GM18868 (cell line): ENCODE measurements around the gene ZBTB9.
A peak's percentile ranks its signal among the peaks of the same experiment; 100 is the strongest.

Experiments
- ATAC-seq: cut with Tn5 transposase; IDR thresholded peaks from one replicate; pipeline ENCODE4 v1.9.1; 2021; ENCODE audit warnings: mild to moderate bottlenecking, moderate library complexity; ENCODE audit not compliant: unreplicated experiment

The ZBTB9 gene

DNA sequence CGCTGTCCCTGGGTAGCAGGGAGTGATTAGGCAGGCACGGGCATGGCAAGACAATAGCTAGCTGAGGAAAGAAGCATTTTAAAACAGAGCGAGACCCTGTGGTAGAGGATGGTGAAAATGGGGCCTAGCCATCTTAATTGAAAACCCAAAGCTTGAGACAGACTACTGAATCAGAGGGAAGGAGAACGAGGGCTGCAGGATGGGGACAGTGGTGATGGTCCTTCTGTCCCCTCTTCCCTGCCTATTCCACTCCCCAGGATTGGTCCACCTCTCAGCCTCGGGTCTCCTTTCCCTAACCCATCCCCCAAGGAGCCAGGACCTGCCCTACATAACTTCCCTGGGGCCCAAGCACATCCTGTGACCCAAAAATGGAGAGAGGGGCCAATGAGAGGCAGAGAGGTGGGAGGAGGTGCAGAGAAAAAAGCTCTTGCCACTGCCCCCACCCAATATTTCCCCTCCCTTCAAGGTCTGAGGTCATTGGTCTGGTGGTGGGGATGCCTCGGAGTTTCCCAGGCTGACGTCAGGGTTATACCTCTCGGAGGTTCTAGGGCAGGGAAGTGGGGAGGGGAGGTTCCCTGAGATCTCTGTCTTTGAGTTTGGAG, 35.6 kb upstream of the ZBTB9 start:
- ATAC-seq: no peak

DNA sequence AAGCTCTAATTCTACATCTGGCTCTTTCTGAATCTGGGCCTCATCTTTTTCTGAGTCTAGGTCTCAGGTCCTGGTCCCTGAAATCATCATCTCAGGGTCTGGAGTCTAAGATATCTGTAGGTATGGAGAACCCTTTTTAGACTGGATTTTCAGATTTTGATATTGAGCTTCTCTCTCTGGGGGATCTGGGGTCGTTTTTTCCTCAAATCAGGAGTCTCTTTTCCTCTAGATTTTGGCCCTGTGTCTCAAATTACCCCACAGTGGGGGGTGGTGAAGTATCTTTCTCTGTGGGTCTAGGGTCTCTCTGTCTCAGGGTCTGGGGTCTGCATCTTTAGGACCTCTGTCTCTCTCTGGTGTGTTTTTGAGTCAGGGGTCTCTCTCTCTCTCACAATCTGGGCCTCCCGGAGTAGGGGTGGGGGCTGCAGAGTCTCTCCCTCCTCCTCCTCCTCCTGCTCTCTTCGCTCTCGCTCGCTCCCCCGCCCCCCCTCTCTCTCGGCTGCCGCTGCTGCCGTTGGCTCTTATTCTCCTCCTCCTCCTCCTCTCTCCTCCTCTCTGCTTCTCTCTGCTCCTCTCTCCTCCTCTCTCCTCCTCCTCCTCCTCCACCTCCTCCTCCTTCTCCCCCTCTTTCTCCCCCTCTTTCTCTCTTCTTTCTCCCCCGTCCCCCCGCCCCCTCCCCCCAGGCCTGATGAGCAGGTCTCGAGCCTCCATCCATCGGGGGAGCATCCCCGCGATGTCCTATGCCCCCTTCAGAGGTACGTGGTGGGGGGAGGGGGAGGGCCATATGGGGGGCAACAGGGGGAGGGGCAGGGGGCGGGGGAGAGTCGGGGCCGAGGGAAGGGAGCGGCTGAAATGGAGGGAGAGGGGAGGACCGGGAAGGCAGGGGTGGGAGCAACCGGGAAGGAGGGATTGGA, 34.5 kb upstream of the ZBTB9 start, which contains the start of gene SYNGAP1:
Gene SYNGAP1 (plus strand): TSS at position 486 of the 911 bp plus-strand sequence. CDS start 200 bp downstream, at position 686.
- no peak for ATAC-seq

DNA sequence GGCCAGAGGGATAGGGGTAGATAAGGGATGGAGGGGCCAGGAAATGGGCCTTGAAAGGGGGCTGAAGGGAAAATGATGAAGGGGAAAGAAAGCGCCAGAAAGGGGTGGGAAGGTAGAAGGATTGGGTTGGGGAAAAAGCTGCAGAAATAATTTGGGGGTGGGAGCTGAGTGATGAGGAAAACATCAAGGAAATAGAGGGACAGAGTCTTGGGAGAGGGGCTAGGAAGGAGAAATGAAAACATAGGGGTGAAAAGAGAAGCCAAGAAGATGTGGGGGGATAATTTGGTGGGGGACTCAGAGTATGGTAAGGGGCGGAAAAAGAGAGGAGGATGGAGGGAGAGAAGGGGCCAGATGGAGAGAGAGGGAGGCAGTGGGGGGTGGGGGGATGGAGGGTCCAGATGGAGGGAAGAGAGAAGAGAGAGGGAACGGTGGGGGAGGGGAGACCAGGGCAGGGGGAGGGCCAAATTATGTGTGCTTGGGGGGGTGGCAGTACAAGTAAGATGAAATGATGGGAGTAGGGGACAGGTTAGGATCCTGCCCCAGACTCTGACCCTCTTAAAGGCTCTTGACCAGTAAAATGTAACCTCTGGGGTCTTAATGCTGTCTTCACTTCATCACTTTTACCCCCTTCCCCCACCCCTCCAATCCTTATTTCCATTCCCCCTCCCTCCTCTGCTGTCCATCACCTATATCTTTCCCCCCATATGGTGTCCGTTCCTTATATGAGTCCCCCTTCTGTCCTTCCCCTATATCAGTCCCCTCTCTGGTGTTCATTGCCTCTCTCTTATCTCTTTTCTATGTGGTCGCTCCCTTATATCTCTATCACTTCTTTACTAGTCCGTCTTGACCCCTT, 33.7 kb upstream of the ZBTB9 start:
- no peak for ATAC-seq

DNA sequence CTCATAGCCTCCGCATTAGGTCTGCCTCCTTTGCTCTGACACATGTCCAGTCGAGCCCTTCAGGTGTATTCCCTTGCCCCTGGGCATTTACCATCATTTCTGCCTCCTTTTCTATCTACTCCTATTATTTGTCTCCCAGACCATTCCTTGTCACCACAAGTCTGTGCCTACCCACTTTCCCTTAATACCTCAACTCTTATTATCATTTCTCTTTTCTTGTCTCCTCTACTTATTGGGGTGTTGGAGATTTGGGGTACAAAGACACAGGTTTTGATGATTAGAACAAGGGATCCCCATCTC, 33.1 kb upstream of the ZBTB9 start:
- no peak for ATAC-seq

DNA sequence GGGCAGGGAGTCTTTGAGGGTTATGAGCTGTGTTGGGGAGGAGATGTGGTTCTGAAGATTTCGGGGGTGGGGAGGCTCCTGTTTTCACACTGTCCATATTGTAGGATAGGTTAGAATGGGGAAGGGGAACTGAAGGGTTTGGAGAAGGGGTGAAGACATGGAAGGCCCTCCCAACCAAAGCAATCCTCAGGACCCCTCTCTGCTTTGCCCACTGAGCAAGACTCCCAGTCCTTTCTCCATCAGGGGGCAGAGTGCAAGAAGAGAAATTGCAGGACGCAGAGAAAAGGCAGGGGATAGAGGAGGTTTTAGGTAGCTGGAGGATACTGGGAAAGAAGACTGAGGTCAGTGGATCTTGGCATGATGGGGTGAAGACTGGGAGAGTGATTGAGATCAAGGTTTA, 30.6 kb upstream of the ZBTB9 start:
- ATAC-seq: no peak

DNA sequence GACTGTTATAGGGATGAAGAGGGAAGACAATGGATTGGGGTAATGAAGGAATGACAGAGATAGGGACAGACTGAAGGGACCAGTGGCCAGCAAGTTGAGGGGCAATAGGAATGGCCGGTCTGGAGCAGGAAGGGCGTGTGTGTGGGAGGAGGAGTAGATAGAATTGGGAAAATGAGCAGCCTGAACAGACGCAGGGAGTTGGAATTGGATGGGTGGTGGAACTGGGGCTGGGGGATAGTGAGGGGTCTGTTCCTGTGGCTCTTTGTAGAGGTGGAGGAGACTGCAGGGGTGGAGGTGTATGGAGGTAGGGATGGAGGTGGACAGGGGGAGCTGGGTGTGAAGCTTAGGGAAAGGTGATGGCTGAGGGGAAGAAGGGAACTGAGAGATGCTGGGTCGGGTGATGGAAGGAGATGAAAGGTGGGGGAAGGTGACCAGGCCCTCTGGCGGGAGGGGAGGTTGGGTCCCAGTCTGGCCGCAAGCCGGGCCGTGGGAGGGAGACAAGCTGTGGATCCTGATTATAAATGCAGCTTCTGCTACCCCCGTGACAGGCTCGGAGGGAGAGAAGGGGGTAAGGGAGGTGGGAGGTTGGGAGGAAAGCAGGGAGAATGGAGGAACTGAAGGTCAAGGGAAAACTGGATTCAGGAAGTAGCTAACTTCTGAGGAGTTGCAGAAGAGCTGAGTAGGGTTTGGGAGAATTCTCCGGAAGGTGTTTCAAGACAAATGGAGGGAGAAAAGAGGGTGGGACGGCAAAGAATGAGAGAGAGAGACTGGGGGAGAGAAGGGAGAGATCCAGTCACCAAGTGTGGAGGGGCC, 29.3 kb upstream of the ZBTB9 start:
- no peak for ATAC-seq

DNA sequence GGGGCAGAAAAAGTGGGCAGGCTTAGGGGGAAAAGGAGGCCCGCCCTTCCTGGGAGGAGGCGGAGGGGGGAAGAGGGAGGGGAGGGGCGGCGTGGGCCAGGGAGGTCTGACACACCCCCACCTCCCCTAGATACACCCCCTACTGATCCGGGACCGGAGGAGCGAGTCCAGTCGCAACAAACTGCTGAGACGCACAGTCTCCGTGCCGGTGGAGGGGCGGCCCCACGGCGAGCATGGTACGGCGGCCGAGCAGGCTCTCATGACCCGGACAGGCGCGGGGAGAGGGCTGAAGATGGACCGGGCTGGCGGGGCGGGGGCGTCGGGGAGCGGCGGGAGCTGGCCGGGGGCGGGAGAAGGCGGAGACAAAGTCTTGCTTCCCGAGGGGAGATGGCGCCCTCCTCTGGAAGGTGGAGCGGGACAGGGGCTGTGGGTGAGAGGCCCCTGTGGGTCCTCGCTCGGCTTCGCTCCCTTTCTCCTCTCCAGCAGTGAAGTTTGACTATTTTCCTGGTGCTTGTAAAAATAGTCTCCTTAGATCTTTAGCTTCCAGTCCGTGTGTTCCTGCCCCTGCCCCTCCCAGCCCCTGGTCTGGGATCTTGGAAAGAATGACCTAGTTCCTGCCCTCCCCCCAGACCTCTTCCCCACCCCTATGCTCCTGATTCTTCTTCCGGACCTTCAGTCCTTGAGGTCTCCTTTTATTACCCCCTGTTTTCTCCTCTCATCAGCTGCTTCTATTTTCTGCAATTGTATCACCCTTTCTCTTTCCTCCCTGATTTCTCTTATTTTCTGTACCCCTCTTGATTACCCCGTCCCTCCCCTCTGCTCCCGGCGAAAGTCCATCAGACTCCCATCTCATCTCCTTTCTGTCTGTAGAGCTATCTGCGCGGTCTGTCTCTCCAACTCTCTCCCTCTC, 28.5 kb upstream of the ZBTB9 start:
- ATAC-seq: peak; percentile 46

DNA sequence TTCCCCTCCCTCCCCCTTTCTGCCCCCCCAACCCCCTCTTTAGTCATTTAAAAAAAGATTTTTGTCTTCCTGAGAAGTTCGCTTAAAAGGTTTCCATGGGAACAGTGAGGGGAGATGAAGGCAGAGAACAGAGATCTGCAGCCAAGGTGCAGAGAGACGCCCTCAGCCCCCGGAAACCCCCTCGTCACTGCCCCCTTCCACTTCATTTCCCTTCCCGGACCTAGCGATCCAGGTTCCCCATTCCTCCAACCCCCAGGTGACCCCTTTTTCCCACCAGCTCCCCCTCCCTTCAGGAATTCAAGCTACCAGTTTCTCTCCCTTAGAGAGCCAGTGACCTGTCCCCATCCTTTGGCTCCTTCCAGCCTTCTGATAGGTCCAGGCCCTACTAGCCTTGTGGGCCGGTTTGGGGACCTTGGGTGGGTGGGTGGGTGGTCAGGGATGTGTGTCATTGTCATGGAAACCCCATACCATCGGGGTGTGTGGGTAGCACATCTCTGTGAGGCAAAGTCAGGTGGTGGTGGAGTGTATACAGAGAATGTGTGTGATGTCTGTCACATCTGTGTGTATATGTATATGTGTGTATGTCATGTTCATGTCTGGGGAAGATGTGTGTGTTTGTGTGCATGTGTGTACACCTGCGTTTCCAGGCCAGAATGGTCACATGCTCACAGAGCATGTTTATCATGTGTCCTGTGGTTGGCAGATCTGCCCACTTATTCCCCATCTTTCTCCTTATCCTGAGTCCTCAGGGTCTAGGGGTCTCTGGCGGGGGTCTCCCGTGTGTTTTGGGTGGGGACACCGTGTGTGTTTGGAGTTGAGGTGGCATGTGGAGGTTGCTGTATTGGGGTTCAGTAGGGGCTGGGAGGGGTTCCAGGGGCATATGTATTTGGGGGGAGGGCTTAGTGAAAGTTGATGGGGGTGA, 27.5 kb upstream of the ZBTB9 start:
- no peak for ATAC-seq

DNA sequence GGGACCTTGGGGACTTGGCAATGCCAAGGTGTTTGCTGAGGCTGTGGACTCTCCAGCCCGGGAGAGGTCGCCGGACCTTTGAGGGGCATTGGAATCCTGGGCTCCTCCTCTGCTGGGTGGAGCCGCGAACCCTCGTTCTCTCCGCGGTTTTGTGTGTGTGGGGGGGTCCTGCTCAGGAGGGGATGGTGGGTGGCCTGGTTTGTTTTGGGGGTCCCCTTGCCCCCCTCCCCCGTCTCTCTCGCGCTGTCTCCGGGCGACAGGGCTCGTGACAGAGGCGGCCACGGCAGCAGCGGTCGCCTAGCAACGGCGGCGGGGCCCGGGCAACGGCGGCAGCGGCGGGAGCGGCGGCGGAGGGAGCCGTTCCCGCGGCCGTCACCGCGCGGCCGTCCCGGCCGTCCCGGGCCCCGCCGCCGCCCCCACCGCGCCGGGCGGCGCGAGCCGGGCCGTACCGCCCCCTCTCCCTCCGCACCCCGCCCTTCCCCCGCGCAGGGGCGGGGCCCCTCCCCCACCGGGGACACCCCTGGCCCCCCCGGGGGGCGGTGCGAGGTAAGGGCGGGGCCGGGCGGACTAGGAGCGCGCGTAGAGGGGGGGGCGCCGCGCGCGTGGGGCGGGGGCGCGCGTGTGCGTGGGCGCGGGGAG, 26.7 kb upstream of the ZBTB9 start:
- ATAC-seq: no peak

DNA sequence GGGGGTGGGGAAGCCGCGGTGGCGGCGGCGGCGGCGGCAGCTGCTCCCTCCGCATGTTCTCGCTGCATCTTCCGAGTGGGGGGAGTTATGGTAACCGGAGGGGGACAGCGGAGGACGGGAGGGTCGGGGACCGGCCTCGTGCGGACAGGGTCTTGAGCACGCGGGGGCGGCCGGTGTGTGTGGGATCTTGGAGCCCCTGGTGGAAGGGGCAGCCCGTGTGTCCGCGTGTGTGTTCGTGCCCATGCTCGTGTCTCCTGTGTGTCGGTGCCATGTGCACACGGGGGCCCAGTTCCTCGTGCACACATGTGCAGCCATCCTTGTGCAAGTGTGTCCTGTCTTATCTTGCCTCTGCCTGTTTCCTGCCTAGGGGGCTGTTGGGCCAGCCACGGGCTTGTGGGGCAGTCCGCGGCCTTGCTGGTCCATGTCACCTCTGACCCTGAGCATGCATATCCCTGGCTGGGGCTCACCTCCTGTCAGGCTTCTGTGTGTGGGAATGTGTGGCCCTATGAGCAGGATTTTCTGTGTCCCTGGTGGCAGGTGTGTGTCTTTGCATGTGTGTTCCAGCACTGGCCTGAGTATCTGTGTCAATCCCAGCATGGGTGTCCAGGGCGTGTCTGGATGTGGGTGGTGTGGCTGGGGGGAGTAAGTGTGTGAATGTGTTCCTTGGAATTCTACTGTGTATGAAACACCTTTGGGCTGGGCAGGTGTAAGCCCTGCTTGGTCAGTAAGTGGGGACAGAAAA, 26.0 kb upstream of the ZBTB9 start:
- no peak for ATAC-seq

DNA sequence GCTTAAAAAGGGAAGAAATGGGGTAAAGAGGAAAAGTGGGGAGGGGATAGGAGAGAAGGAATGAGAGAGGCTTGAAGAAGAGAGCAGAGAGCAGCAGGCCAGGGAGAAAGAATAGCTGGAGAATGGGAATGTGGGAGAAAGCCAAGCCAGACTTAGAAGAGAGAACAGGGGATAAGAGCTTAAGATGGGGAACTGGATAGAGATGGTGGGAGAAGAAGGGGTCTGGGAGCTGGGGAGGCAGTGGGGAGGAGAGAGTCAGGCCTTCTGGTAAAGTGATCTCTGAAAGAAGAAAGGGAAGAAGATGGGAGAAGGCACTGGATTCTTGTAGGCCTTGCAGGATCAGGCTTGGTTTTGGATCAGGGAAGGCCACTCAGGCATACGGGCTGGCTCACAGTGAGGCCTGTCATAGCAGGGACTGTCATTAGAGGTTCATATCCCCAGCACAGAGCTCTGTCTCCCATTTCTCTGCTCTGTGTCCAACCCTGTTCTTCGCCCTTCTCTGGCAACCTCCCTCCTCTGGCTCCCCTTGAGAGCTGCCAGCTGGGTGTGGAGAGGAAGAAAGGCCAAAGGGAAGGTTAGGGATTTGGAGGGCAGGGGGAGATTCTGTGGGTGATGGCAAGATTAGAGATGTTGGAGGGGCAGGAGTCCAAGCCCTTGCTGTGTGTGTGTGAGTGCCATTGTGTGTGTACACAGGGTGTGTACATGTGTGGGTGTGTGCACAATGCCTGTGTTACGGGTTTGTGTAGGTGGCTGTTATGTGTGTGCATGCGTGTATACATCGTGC, 25.2 kb upstream of the ZBTB9 start:
- ATAC-seq: no peak

DNA sequence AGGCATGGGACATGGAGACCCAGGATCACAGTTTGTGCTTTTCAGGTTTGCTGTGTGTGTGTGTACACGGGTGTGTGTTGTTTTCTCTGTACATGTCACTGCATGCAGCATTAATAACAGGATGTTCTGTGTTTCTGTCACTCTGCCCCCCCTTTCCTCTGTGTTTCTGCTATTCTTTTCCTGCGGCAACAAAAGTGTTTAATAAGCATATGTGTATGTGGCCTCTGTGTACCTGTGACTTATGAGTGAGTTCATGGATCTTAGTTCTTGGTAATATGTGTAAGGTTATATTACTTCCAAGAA, 24.7 kb upstream of the ZBTB9 start:
- ATAC-seq: no peak

DNA sequence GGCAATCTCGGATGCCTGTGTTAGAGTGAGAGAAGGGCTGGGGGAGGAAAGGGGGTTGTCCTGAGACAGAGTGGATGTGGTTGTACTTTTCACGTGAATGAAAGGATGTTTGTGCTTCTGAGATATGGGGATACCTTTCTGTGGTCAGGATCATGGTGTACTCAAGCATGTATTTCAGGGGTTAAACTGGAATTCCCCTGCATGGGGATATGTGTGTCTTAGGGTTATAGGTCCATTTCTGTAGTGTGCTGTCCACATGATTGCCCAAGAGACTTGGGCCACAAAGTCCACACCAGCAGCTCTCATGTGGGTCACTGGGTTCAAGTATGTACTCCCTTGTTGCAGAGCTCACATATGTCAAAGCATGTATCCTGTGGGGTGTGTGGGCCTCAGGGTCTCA, 24.0 kb upstream of the ZBTB9 start:
- ATAC-seq: no peak

DNA sequence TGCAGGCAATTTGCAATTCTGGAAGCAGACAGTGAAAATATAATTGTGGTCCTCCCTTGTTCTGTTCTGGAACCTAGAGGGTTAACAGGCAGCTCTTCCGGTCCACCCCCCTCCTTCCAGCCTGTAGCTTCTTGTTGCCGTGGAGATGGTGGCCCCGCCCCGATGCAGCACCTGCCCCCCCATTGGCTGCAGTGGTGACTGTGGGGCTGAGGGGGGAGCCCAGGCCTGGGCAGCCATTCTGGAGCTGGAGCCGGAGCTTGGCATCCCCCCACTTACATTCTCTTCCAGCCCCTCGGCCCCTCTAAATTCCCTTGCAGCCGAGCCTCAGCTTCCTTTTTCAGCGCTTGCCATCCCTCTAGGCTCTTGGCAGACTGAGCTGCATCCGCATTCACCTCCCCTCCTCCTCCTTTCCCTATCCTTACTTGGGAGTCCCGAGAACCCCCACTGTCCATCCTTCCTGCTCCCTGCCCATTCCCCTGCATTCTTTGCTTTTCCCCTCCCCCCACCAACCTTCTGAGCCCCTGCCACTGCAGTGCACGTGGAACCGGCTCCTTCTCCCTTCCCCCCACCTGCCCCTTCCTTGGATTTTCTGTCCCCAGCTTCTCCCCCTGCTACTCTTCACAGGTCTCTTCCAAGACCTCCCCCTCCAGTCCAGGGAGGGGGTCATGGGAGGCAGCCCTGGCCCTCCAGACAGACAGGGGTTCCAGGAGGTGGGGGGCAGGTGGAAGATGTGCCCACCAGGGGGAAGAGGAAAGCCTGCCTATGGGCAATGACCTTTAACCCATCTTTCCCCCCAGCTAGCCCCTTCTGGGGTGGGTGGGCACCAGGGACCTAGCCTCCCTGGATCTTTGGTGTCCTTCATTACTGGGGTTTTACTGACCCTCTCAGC, 23.1 kb upstream of the ZBTB9 start:
- ATAC-seq: peak; percentile 57

DNA sequence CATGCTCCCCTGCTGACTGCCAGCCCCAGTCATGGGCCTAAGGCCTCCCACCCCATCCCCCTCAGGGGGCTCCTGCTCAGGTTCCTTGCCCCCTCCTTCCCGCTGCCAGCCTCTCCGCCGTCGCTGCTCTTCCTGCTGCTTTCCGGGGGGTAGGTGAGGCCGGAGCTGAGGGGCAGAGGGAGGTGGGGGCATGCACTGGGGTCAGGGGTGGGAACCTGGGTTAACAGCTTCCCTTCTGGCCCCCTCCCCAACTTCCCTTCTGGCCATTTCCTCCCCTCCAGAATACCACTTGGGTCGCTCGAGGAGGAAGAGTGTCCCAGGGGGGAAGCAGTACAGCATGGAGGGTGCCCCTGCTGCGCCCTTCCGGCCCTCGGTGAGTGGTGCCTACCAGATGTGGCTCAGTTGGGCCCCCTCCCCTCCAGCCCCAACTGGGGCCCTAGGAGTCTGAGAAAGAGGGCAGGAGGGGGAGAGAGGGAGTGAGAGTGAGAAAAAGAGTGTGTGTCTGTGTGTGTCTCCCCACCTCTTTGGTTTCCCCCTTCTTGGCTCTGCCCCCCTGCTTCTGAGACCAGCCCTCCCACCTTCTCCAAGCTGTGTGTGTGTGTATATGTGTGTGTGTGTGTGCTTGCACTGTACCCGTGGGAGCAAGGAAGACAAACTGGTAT, 22.4 kb upstream of the ZBTB9 start:
- no peak for ATAC-seq
